ENCODE measurements around the gene MSMB.
"Not testable (repeated sequence)": the region's sequence is repeated elsewhere in the genome, so short reads cannot be mapped to it uniquely, and the experiment has no call there.

The MSMB gene

DNA sequence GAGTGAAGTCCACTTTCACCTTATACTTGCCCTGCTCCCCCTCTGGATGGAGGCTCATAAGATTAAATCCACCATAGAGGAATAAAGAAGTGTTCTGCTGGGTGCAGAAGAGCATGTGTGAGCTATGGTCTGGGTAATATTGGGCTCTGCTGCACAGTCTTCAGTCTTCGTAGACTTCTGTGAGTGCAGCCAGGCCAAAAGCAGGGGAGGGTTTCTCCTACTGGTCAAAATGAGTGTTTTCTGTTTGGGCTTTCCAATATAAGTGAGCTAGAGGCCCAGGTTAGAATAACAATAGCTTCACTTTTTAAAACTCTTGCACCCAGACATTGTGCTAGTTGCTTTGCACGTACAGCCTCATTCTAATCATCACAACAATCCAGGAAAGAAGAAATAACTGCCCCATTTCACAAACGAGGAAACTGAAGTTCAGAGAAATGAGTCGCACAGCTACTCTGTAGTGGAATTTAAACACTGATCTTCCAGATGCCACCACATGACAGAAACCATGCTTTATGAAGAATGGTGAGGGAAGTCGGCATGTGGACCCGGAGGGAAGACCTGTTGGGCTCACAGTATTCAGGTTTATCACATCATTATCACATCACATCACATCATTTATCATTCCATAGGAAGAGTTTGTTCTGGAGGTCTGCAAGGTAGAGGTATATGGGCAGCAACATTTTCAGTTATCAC lies 23.8 kb upstream of the MSMB start:
- no peak for DNase-seq

DNA sequence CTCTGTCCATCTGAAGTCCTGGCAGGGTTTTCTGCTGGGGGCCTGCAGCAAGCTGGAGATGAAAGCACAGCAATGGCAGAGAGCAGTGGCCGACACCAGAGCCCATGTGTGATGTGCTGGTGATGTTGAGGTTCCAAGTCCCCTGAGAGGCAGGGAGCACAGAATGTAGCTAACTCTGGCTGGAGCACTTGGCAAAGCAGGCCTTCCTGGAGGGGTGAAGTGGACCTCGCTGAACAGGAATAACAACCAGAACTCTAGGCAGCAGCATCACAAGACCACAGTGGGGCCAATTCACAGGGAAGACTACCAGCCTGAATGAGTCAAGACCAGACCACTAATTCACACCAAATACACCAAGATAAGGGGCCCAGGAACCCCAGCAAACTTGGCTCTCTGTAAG lies 22.8 kb upstream of the MSMB start:
- no peak for DNase-seq

DNA sequence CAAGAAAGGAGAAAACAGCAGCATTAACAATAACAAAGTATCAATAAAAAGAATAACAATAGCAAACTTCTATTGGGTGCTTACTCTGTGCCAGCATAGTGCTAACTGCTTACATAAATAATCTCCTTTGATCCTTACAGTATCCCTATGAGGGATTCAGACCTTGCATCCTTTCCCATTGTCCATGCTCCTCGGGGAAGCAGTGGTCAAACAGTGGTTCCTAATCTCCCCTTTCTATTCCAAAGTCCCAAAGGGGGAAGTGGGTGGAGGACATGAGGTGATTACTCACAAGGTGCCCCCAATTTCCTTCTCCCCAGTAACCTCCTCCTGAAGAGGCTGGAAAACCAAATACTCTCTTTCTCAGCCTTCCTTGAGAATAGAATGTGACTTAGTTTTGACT lies 22.0 kb upstream of the MSMB start:
- no peak for DNase-seq

DNA sequence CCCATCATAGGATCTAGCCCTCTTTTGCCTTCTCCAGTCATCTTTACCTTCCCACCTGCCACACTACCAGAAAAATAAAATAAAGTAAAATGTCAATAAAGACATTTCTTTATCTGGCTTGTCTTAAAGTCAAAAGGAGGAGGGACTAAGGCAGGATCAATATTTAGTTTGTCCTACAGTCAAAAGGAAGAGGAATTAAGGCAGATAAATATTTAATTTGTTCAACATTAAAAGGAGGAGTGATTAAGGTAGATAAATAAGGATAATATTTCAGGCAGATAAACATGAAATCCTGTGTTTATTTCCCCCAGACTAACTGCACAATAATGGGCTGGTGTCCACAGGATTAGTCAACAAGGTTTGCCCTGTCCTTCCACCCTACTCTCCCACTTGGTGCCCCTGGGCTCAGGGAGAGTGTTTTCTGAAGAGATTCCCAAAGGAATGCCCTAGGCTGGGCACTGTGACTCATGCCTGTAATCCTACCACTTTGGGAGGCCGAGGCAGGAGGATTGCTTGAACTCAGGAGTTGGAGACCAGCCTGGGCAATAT lies 18.3 kb upstream of the MSMB start:
- no peak for DNase-seq

DNA sequence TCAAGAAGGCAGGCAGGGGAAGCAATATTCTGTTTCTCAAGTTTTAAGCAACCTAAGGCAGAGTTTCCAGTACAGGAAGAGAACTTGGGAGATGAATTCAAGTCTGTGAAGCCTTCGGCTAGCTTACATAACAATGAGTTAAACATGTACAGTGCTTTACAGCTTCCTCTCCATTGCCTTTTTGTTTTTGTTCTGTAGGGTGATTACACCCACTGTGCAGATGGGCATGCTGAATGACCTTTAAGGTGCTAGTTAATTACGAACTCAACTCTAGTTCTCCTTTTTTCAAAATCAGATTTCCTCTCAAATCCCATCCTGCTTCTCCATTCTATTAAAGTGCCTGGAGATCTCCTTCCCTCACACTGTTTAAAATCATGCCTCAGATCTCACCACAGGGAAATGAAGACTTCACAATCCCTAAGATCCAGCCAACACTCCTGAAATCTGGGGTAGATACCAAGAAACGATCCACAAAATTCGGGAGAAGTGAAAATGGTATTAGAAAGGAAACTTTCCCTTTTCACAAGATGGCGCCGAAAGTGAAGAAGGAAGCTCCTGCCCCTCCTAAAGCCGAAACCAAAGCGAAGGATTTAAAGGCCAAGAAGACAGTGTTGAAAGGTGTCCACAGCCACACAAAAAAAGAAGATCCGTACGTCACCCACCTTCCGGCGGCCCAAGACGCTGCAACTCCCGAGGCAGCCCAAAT lies 16.8 kb upstream of the MSMB start:
- no peak for DNase-seq

DNA sequence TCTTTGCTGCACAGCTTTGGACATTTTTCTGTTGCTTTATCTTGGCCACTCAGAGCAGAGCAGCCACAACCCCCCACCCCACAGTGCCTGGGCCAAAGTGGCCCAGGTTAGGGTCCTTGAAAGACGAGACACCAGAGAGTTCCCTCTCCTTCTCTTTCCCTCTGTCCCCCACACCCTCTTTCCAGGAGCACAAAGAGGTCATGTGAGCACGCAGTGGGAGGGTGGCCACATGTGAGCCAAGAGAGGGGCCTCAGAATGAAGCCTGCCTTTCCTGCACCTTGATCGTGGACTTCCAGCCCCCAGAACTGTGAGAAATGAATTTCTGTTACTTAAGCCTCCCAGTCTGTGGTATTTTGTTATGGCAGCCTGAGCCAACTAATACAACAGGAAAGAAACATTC lies 14.6 kb upstream of the MSMB start:
- no peak for DNase-seq

DNA sequence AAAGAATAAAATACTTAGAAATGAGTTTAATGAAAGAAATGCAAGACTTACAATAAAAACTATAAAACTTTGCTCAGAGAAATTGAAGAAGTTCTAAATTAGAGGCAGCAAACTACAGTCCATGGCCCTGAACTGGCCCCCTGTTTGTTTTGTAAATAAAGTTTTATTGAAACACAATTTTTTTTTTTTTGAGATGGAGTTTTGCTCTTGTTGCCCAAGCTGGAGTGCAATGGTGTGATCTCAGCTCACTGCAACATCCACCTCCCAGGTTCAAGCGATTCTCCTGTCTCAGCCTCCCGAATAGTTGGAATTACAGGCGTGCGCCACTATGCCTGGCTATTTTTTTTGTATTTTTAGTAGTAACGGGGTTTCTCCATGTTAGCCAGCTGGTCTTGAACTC lies 11.9 kb upstream of the MSMB start:
- not testable (repeated sequence) for DNase-seq

DNA sequence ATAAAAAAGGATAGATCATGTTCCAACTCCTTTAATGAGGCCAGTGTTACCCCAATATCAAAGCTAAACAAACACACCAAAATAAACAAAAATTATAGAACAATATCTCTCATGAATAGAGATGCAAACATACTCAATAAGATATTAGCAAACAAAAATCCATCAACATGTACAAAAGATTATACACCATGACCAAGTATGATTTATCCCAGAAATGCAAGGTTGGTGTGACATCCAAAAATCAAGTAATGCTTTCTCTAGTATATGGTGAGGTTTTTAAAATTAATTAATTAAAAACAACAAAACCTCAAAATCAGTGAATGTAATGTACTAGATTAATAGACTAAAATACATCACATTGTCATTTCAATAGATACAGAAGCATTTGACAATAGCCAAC lies 11.0 kb upstream of the MSMB start:
- no peak for DNase-seq

DNA sequence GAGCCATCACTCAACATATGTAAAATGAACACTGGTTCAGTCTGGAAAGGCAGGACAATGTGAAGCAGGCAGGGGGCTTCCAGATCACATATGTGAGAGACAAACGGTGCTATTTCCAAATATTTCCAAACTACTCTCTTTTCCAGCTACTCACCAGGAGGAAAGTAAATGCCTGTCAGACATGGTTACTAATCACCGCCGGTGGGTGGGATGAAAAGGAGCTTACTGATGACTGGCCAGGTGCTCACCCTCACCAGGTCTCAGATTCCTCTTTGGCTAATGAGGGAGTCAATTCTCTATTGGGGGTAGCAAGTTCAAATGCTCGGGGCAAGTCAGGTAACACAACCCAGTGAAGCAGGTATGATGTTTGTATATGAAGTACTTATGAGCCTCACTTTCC lies 9.7 kb upstream of the MSMB start:
- DNase-seq: no peak

DNA sequence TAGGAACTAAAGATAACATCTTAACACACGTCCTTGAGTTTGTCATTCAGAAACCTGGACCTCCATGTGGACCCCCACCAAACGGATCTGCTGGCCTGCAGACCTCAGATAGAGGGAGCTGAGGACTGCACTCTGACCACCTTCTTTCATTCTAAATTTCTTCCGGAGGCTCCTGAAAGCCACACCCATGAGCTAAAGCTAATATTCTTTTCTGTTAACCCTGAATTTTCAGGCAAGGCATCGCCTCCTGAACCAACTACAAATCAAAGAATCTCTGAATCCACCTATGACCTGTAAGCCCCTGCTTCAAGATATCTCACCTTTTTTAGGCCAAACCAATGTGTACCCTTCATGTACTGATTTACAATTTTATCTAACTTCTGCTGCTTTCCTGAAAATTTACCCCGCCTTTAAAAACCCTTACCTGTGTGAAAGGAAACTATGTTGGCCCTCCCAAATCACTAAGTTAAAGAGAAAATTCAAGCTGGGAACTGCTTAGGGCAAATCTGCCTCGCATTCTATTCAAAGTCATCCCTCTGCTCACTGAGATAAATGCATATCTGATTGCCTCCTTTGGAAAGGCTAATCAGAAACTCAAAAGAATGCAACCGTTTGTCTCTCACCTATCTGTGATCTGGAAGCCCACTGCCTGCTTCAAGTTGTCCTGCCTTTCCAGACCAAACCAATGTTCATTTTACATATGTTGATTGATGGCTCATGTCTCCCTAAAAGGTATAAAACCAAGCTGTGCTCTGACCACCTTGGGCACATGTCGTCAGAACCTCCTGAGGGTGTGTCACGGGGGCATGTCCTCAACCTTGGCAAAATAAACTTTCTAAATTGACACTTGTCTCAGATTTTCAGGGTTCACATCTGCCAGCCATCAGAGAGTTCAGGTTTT lies 7.7 kb upstream of the MSMB start:
- no peak for DNase-seq

DNA sequence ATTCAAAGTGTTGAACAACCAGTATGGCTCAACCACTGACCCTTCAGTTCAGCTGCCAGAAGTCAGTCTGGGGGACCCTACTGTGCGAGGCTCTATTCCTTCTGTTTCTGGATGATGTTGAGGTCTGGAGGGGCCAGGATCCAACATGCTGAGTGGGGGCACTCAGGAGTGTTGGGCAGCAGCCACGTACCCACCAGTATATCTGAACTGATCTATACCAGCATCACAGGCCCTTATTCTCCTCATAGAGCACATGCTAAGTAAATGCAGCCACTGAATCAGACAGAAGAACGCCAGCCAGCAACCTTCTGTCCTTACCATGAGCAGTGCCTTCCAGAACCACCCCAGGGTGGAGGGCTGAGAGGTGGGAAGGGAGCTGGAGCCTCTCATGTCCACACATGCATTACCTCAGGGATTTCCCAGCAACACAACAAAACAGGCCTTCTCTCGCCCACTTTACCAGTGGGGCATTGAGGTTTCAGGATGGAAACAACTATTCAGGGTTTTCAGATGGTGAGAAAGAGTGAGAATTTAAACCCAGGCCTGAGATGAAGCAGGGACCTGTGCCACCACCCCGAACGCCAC lies 6.8 kb upstream of the MSMB start:
- DNase-seq: no peak

DNA sequence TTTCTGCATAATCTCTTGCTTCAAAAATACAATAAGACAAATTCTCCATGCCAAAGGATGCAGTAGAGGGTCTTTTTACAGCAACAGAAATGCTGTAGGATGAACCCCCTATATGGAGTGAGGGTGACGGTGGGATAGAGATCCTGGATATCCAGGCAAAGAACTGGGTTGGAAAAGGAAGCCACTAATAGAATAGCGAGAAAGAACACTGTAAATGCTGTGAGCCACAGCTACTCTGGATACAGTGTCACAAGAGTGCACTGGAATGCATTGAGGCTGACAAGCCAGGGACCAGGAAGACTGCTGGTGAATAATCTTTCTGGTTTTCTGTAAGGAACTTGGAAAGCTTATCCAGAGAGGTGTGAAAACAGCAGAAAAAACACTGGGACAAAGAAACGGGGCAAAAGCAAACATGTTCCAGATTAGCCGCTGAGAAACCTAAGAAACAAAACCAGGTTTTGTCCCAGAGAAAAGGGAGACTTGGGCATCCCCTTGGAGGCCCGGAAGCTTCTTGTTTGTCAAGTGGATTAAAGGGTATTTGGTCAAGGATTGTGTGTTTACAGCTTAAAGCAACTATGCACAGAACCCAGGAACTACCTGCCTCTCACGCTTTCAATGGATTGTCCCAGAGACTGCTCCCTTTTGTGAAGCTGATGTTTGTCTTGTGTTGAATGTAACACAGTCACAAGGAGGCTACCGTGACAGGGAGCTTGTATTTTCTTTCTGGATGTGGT lies 6.2 kb upstream of the MSMB start:
- no peak for DNase-seq

DNA sequence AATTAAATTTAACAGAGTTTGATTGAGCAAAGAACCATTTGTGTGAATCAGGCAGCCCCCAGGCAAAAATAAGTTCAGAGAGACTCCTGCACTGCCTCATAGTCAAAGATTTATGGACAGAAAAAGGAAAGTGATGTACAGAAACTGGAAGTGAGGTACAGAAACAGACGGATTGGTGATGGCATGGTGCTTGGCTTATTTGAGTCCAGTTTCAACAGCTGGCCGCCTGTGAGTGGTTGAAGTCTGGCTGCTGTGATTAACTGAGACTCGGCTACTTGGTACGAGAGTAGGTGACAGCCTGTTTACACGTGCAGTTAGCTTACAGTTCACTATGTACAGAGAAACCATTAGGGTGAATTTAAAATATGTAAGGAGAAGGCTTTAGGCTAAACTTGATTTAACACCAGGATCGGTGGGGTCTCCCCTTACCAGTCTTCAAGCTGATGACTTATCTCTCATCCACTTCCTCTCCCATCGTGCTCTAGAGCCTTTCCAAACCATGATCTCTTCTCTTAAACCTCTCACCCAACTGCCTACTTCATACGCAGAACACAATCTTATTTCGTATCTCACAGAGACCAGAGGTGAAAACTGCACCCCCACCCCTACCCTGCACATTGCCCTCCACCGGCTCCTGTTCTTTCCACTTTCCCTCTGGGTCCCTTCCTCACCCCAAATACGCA lies 5.0 kb upstream of the MSMB start:
- no peak for DNase-seq

DNA sequence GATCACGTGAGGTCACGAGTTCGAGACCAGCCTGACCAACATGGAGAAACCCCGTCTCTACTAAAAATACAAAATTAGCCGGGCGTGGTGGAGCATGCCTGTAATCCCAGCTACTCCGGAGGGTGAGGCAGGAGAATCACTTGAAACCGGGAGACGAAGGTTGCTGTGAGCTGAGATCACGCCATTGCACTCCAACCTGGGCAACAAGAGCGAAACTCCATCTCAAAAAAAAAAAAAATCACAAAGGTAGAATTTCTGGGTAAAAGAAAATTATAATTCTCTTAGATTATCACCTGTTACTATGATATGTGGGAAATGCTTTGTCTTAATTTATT lies 3.4 kb upstream of the MSMB start:
- DNase-seq: not testable (repeated sequence)

DNA sequence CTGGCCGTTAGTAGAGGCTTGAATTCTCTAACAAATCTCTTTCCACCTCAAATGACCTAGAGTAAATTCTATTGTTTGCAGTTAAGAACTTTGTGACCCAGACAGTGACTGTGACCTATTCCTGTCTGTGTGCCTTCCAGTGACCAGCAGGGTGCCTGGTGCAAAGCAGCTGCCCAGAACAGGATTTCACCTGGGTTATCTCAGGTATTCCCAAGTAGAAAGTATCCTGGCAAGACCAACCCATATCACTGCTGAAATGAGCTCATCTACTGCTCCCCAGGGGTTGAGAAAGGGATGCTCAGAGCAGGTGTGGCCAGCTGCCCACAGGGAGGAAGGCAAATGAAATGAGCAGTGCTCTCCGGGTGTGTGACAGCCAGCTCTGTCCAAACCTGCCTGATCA lies 2.1 kb upstream of the MSMB start:
- no peak for DNase-seq

DNA sequence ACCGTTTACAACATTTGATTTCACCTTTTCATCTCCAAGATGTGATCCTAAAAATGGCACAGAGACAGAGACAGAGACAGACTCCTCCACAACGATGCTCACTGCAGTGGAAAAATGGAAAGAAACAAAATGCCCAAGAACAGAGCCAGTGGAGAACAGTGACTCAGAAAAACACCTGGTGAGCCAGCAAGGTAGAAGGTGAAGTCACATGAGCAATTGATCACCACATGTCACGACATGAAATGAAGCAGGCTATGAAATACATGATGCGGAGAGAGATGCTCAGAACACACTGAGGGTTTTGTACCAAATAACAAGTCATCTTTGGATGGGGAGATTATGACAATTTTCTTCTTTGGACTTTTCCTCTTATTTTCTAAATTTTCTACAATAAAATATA lies 3.5 kb downstream of the MSMB start:
- no peak for DNase-seq

DNA sequence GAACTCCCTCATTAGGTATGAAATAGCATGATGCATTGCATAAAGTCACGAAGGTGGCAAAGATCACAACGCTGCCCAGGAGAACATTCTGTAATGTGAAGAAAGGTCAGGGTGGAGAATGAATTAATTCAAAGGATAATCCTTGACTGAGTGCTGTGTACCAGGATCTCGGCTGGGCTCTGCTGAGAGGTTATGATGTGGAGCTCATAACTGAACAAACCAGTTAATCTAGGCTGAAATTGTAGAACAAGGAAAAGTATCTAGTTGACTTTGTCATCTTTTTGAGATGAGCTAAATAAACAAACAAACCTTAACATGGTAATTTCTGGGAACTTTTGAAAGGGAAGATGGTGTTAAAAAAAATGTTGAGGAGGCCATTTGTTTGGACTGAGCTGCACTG lies 6.1 kb downstream of the MSMB start:
- DNase-seq: no peak

DNA sequence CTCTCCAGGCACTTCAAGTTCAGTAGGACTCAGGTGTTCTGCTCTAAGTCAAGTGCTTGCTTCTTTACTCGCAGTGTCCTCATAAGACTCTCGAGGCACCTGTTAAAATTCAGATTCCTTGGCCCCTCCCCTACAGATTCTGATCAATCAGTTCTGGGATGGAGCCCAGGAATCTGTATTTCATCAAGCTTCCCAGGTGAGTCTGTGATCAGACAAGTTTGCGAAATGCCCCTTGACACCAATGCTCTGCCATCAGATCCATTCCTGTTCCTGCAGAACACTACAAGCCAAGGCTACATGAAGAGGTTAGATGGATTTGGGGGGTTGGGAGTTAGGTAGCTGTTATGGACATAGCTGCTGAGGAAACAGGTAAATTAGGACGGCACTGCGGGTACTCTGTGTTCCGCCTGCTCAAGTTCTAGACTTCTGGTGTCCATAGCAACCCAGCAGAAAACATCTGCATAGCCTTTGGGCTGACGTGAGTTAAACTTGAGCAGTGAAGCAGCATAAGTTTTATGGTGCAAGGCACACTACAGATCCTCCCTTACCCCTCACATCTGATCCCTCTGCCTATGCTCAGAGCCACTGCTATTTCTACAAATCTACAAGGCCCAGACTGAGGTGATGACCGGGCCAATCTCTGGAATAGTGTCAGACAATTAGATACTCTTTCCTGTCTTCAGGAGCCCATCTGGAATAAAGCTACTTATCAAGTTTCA lies 8.8 kb downstream of the MSMB start:
- DNase-seq: no peak

DNA sequence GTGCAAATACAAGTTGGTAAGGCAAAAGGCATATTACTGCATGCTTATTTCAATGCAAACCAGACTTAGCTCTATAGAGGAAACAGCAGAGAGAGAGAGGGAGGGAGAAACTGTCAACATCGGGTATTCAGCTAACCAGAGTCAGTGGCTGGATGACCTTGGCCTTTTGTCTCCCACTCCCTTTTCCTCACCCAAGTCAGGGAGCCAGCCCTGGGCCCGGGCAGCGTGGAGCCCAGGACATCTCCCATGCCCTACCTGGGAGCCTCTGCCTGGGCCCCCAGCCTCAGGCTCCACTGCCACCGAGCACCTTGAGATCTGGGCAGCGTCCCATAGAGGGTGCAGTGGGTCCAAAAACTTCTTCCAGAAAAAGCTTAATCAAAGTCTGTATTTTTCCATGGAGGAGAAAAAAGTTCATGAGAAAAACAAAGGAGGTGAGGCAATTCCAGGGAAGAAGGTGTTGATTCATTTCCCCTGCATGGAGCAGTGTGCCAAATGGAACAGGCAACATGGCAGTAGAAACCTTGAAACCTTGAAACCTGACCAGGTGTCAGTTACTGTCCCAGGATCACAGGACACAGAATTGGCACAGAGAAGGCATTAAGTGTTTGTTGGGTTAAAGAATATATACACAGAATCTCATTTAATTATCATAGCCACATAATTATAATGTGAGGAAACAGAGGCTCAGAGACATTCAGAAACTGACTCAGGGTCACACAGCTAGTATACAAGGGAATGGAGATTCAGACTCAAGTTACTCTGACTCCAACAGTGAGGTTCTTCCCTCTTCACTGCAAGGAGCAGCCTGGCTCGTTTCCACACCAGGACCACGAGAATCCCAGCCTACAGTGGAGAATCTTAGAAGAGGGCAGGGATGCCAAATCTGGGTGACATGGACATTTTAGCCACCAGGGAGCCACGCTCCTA lies 9.9 kb downstream of the MSMB start:
- DNase-seq: no peak

DNA sequence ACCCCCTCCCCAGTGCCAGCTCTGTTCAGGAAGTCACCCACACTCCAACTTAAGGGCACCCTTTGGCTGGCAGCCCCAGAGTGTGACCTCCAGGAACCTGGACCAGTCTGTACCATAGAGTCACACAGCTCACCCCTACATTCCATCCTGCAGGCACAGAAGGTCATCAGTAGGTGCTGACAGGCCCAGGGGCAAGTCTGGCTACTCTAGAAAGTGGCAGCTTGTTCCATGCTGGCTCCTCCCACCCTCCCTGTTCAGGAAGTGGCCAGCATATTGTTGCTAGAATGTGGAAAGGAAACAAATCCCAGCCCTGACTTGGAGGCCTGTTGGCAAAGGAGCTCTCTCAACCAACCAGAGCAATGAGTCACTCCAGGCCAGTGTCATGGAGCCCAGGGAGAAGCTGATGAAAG lies 12.5 kb downstream of the MSMB start:
- no peak for DNase-seq
